ENCODE data around the gene KAZN. TPM values are rescaled to one million over a fixed set of nuclear protein-coding genes. Genes with fewer than 3 reads are reported as not detected.
A peak's percentile ranks its signal among the peaks of the same experiment; 100 is the strongest.
"Not testable (repeated sequence)": the region's sequence is repeated elsewhere in the genome, so short reads cannot be mapped to it uniquely, and the experiment has no call there.

Gene KAZN
- total and polyA plus RNA-seq, 2 donors (not counting 1 experiment from before 2014, with no cell fraction given) = 3.4 to 5.0 TPM

DNA sequence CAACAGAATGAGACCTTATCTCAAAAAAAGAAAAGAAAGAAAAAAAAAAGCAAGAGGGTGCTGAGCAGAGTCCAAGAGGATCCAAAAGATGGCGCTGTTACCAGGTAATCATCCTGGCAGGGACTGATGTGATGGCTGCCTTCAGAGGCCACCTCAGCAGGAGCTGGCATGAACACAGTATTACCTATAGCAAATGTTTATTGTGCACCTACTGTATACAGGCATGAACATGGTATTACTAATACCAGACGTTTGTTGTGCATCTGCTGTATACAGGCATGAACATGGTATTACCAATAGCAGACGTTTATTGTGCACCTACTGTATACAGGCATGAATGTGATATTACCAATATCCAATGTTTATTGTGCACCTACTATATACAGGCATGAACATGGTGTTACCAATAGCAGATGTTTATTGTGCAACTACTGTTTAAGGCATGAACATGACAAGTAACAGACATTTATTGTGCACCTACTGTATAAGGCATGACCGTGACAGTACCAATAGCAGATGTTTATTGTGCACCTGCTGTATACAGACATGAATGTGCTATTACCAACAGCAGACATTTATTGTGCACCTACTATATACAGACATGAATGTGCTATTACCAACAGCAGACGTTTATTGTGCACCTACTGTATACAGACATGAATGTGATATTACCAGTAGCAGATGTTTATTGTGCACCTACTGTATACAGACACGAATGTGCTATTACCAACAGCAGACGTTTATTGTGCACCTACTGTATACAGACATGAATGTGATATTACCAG lies 439.9 kb downstream of the KAZN start:
- Histone ChIP-seq H3K4me1 (ENCODE audit: control insufficient read depth, extremely low read depth, insufficient read depth, low read length) (peaks cover 2% of the 10 kb centered on the region), H3K9me3 (ENCODE audit: control insufficient read depth, insufficient read depth, low read depth, low read length) (no peaks in the 10 kb centered on the region), H3K27me3 (ENCODE audit: control insufficient read depth, insufficient read depth, low read length) (no peaks in the 10 kb centered on the region), H3K4me2 (ENCODE audit: extremely low read depth, insufficient read depth, low read length) (no peak overlapping the region), H3K79me2 (ENCODE audit: control insufficient read depth, insufficient read depth, low read length) (no peaks in the 10 kb centered on the region), H3K9ac (ENCODE audit: insufficient read depth, low read length) (no peak overlapping the region), H4K20me1 (ENCODE audit: control insufficient read depth, extremely low read depth, insufficient read depth, low read length) (no peaks in the 10 kb centered on the region), H3K27ac (ENCODE audit: insufficient read depth, low read length) (no peak overlapping the region), H3K4me3 (replicated peaks in 1 of 4; ENCODE audit: control extremely low read depth in 1 of 4, insufficient read depth in 1 of 4, low read depth in 3 of 4, low read length in 4 of 4) (no peak overlapping the region), H2AFZ (ENCODE audit: low read length) (no peak overlapping the region), H3K36me3 (ENCODE audit: control insufficient read depth, insufficient read depth, low read length) (no peaks in the 10 kb centered on the region)
- TF ChIP-seq, protein P1, sequence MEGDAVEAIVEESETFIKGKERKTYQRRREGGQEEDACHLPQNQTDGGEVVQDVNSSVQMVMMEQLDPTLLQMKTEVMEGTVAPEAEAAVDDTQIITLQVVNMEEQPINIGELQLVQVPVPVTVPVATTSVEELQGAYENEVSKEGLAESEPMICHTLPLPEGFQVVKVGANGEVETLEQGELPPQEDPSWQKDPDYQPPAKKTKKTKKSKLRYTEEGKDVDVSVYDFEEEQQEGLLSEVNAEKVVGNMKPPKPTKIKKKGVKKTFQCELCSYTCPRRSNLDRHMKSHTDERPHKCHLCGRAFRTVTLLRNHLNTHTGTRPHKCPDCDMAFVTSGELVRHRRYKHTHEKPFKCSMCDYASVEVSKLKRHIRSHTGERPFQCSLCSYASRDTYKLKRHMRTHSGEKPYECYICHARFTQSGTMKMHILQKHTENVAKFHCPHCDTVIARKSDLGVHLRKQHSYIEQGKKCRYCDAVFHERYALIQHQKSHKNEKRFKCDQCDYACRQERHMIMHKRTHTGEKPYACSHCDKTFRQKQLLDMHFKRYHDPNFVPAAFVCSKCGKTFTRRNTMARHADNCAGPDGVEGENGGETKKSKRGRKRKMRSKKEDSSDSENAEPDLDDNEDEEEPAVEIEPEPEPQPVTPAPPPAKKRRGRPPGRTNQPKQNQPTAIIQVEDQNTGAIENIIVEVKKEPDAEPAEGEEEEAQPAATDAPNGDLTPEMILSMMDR (conservative IDR thresholded peaks at IDR 0.05 in 1 of 2, IDR thresholded peaks at IDR 0.05 in 1 of 2; ENCODE audit: low read depth in 1 of 2, low read length in 2 of 2) = peak; percentile 14 to 46
- no peak for TF ChIP-seq EZH2 (IDR thresholded peaks at IDR 0.05; ENCODE audit: low read length, missing control alignments)
- peak in 1 of 2 donors; percentile 33 for DNase-seq (ENCODE audit: low read depth in 2 of 2)

DNA sequence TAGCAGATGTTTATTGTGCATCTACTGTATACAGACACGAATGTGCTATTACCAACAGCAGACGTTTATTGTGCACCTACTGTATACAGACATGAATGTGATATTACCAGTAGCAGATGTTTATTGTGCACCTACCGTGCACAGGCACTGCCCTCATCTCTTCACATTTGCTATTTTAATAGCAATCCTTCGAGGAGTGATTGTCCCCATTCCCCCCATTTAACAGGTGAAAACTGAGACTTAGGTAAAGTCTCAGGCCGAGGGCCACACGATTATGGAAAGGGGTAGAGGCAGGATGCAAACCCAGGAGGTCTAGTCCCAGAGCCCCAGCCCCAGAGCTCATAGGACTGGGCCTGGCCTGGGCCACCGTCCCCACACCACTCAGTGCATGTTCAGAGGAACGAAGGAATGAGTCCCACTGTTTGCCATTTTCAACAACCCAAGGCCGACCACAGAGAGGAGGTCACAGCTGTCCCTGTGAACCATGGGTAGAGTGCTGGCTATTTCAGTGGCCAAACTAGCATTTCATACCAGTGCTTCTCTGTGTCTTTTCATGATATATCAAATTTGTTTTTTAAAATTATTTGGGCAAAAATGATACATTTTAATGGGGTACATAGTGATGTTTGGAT lies 440.6 kb downstream of the KAZN start:
- no peak overlapping the region for H3K27ac ChIP-seq (ENCODE audit: insufficient read depth, low read length)
- DNase-seq (ENCODE audit: low read depth in 2 of 2) = no peak
- H3K4me1 ChIP-seq (ENCODE audit: control insufficient read depth, extremely low read depth, insufficient read depth, low read length) = no peaks in the 10 kb centered on the region
- H3K4me3 ChIP-seq (replicated peaks in 1 of 4; ENCODE audit: control extremely low read depth in 1 of 4, insufficient read depth in 1 of 4, low read depth in 3 of 4, low read length in 4 of 4) = no peak overlapping the region
- TF ChIP-seq EZH2 (IDR thresholded peaks at IDR 0.05; ENCODE audit: low read length, missing control alignments) = no peak
- TF ChIP-seq, protein P1 (conservative IDR thresholded peaks at IDR 0.05 in 1 of 2, IDR thresholded peaks at IDR 0.05 in 1 of 2; ENCODE audit: low read depth in 1 of 2, low read length in 2 of 2) = no peak
- H3K9ac ChIP-seq (ENCODE audit: insufficient read depth, low read length) = no peak overlapping the region
- H3K4me2 ChIP-seq (ENCODE audit: extremely low read depth, insufficient read depth, low read length) = no peak overlapping the region
- H2AFZ ChIP-seq (ENCODE audit: low read length) = no peak overlapping the region
- no peaks in the 10 kb centered on the region for H3K79me2 ChIP-seq (ENCODE audit: control insufficient read depth, insufficient read depth, low read length)
- H3K9me3 ChIP-seq (ENCODE audit: control insufficient read depth, insufficient read depth, low read depth, low read length) = no peaks in the 10 kb centered on the region
- H4K20me1 ChIP-seq (ENCODE audit: control insufficient read depth, extremely low read depth, insufficient read depth, low read length) = no peaks in the 10 kb centered on the region
- H3K27me3 ChIP-seq (ENCODE audit: control insufficient read depth, insufficient read depth, low read length) = no peaks in the 10 kb centered on the region
- H3K36me3 ChIP-seq (ENCODE audit: control insufficient read depth, insufficient read depth, low read length) = no peaks in the 10 kb centered on the region

DNA sequence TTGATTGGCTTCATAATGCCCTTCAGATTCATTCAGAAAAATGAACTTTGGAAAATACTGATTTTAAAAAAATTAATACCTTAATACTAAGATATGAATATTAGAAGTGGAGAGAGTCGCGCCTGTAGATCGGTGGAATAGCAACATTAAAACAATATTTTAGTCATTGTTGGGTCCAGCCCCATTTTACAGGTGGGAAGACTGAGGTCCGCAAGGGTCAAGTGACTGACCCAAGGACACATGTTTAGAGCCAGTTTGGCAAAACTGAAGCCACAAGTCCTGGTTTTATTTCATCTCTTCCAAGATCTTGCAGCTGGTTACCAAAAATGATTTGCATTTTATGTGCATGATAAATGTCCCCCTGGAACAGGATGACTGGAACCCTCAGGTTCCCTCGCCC lies 441.4 kb downstream of the KAZN start:
- Histone ChIP-seq H3K27me3 (ENCODE audit: control insufficient read depth, insufficient read depth, low read length) (no peaks in the 10 kb centered on the region), H3K9me3 (ENCODE audit: control insufficient read depth, insufficient read depth, low read depth, low read length) (no peaks in the 10 kb centered on the region), H3K4me2 (ENCODE audit: extremely low read depth, insufficient read depth, low read length) (no peak overlapping the region), H3K27ac (ENCODE audit: insufficient read depth, low read length) (no peak overlapping the region), H3K4me3 (replicated peaks in 1 of 4; ENCODE audit: control extremely low read depth in 1 of 4, insufficient read depth in 1 of 4, low read depth in 3 of 4, low read length in 4 of 4) (no peak overlapping the region), H3K36me3 (ENCODE audit: control insufficient read depth, insufficient read depth, low read length) (no peaks in the 10 kb centered on the region), H3K79me2 (ENCODE audit: control insufficient read depth, insufficient read depth, low read length) (no peaks in the 10 kb centered on the region), H3K9ac (ENCODE audit: insufficient read depth, low read length) (no peak overlapping the region), H3K4me1 (ENCODE audit: control insufficient read depth, extremely low read depth, insufficient read depth, low read length) (no peaks in the 10 kb centered on the region), H4K20me1 (ENCODE audit: control insufficient read depth, extremely low read depth, insufficient read depth, low read length) (no peaks in the 10 kb centered on the region), H2AFZ (ENCODE audit: low read length) (no peak overlapping the region)
- no peak for DNase-seq (ENCODE audit: low read depth in 2 of 2)
- no peak for TF ChIP-seq EZH2 (IDR thresholded peaks at IDR 0.05; ENCODE audit: low read length, missing control alignments)
- TF ChIP-seq, protein P1 (conservative IDR thresholded peaks at IDR 0.05 in 1 of 2, IDR thresholded peaks at IDR 0.05 in 1 of 2; ENCODE audit: low read depth in 1 of 2, low read length in 2 of 2) = no peak

DNA sequence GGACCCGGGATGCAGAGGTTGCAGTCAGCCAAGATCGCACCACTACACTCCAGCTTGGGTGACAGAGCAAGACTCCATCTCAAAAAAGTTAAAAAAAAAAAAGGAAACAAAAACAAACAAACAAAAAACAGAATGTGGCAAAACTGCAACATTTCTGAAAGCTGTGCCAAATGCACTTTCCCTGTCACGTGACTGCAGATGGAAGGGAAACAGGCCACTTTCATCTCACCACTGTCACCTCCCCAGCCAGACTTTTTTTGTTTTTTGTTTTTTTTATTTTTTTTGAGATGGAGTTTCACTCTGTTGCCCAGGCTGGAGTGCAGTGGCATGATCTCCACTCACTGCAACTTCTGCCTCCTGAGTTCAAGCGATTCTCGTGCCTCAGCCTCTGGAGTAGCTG lies 442.2 kb downstream of the KAZN start:
- not testable (repeated sequence) for H3K4me3 ChIP-seq (replicated peaks in 1 of 4; ENCODE audit: control extremely low read depth in 1 of 4, insufficient read depth in 1 of 4, low read depth in 3 of 4, low read length in 4 of 4); H3K36me3 ChIP-seq (ENCODE audit: control insufficient read depth, insufficient read depth, low read length); DNase-seq (ENCODE audit: low read depth in 2 of 2); H2AFZ ChIP-seq (ENCODE audit: low read length); H3K27ac ChIP-seq (ENCODE audit: insufficient read depth, low read length); H4K20me1 ChIP-seq (ENCODE audit: control insufficient read depth, extremely low read depth, insufficient read depth, low read length); H3K79me2 ChIP-seq (ENCODE audit: control insufficient read depth, insufficient read depth, low read length); H3K9me3 ChIP-seq (ENCODE audit: control insufficient read depth, insufficient read depth, low read depth, low read length); H3K27me3 ChIP-seq (ENCODE audit: control insufficient read depth, insufficient read depth, low read length); H3K9ac ChIP-seq (ENCODE audit: insufficient read depth, low read length); H3K4me1 ChIP-seq (ENCODE audit: control insufficient read depth, extremely low read depth, insufficient read depth, low read length); H3K4me2 ChIP-seq (ENCODE audit: extremely low read depth, insufficient read depth, low read length)

All from fibroblast of lung (primary cell).